Esophagus squamous epithelium (tissue), 4 donors: ENCODE data around the gene SLC30A9.

Experiments
- CTCF ChIP-seq, 6 experiments: fragments of 450-650 bp in 4 of 6; fragments of 200-600 bp in 2 of 6; sonication (generic) in 2 of 6; IDR thresholded peaks; one replicate each; pipeline ENCODE4 v1.5.1; 2016 to 2019; ENCODE audit warnings: antibody characterized with exemption in 6 of 6, mild to moderate bottlenecking in 4 of 6, moderate library complexity in 4 of 6
- POLR2A ChIP-seq, 4 donors: fragments of 450-650 bp; IDR thresholded peaks; one replicate each; pipeline ENCODE4 v1.6.1; 2017; ENCODE audit warnings: antibody characterized with exemption in 4 of 4, mild to moderate bottlenecking in 4 of 4, moderate library complexity in 3 of 4

- TF ChIP-seq CTCF (IDR thresholded peaks at IDR 0.05) (no peak), POLR2A (IDR thresholded peaks at IDR 0.05) (no peak)
Measured at GRCh38 chr4:41994461-41994985, 4.2 kb downstream of the SLC30A9 start.
